NT2/D1 (cell line): ENCODE results near the gene BTBD8.

Experiments
- SUZ12 ChIP-seq: IDR thresholded peaks from 2 replicates; pipeline ENCODE4 v1.6.1; 2011; ENCODE audit not compliant: insufficient read length, insufficient read depth; ENCODE audit errors: extremely low read depth
- YY1 ChIP-seq: IDR thresholded peaks from 2 replicates; pipeline ENCODE4 v1.6.1; 2011; ENCODE audit not compliant: insufficient read length, insufficient read depth
- ZNF274 ChIP-seq: IDR thresholded peaks from 2 replicates; pipeline ENCODE4 v1.6.1; 2011; ENCODE audit warnings: mild to moderate bottlenecking, low read depth, low read length

- no peak for TF ChIP-seq YY1
- no peak for TF ChIP-seq ZNF274
- no peak for TF ChIP-seq SUZ12
Measured at GRCh38 chr1:92105546-92106081, 25.5 kb downstream of the BTBD8 start.
